ENCODE measurements around the gene RAD51B.
"Not testable (repeated sequence)": the region's sequence is repeated elsewhere in the genome, so short reads cannot be mapped to it uniquely, and the experiment has no call there.

RAD51B gene

GRCh38 chr14:68698773-68699172 is 879.2 kb downstream of the RAD51B start:
- not testable (repeated sequence) for DNase-seq (ENCODE audit: low read depth in 2 of 3, low spot score in 2 of 3)

- no peak for DNase-seq (ENCODE audit: low read depth in 2 of 3, low spot score in 2 of 3)
These were observed 881.6 kb downstream of the RAD51B start for GRCh38 chr14:68701001-68701741.

GRCh38 chr14:68702135-68702534 is 882.6 kb downstream of the RAD51B start:
- no peak for DNase-seq (ENCODE audit: low read depth in 2 of 3, low spot score in 2 of 3)

GRCh38 chr14:68702578-68702977 is 883.0 kb downstream of the RAD51B start:
- DNase-seq (ENCODE audit: low read depth in 2 of 3, low spot score in 2 of 3) = no peak

- no peak for DNase-seq (ENCODE audit: low read depth in 2 of 3, low spot score in 2 of 3)
These were observed 883.5 kb downstream of the RAD51B start for GRCh38 chr14:68703093-68703492.

GRCh38 chr14:68704736-68705720 is 885.4 kb downstream of the RAD51B start:
- no peak for DNase-seq (ENCODE audit: low read depth in 2 of 3, low spot score in 2 of 3)

- DNase-seq (ENCODE audit: low read depth in 2 of 3, low spot score in 2 of 3) = no peak
These were observed 886.2 kb downstream of the RAD51B start for GRCh38 chr14:68705741-68706283.

GRCh38 chr14:68707482-68707881 is 887.9 kb downstream of the RAD51B start:
- DNase-seq (ENCODE audit: low read depth in 2 of 3, low spot score in 2 of 3) = no peak

- DNase-seq (ENCODE audit: low read depth in 2 of 3, low spot score in 2 of 3) = no peak
These were observed 888.8 kb downstream of the RAD51B start for GRCh38 chr14:68708343-68708742.

GRCh38 chr14:68709007-68709406 is 889.4 kb downstream of the RAD51B start:
- DNase-seq (ENCODE audit: low read depth in 2 of 3, low spot score in 2 of 3) = no peak

GRCh38 chr14:68710776-68711175 is 891.2 kb downstream of the RAD51B start:
- no peak for DNase-seq (ENCODE audit: low read depth in 2 of 3, low spot score in 2 of 3)

- DNase-seq (ENCODE audit: low read depth in 2 of 3, low spot score in 2 of 3) = no peak
These were observed 892.2 kb downstream of the RAD51B start for GRCh38 chr14:68711561-68712309.

GRCh38 chr14:68712703-68713370 is 893.3 kb downstream of the RAD51B start:
- no peak for DNase-seq (ENCODE audit: low read depth in 2 of 3, low spot score in 2 of 3)

- DNase-seq (ENCODE audit: low read depth in 2 of 3, low spot score in 2 of 3) = no peak
These were observed 894.2 kb downstream of the RAD51B start for GRCh38 chr14:68713782-68714181.

- no peak for DNase-seq (ENCODE audit: low read depth in 2 of 3, low spot score in 2 of 3)
These were observed 895.7 kb downstream of the RAD51B start for GRCh38 chr14:68714991-68715924.

- DNase-seq (ENCODE audit: low read depth in 2 of 3, low spot score in 2 of 3) = no peak
These were observed 897.1 kb downstream of the RAD51B start for GRCh38 chr14:68716698-68717097.

GRCh38 chr14:68718023-68718990 is 898.7 kb downstream of the RAD51B start:
- DNase-seq (ENCODE audit: low read depth in 2 of 3, low spot score in 2 of 3) = no peak

Data from activated CD8-positive, alpha-beta memory T cell treated with anti-CD3 and anti-CD28 coated beads for 48 hours (primary cell).